Heart left ventricle (tissue), 16 donors: ENCODE data around the gene PTPN21. TPM values are rescaled to one million over a fixed set of nuclear protein-coding genes. Genes with fewer than 3 reads are reported as not detected.
A peak's percentile ranks its signal among the peaks of the same experiment; 100 is the strongest.

Experiments
- ATAC-seq, 4 donors: fragments of 200-7000 bp; cut with Tn5 transposase; one replicate each; pipeline ENCODE4 v1.9.1; 2020 to 2022; ENCODE audit warnings: moderate library complexity in 4 of 4, mild to moderate bottlenecking in 3 of 4, moderate number of reproducible peaks in 1 of 4
- DNase-seq, 5 donors: peaks; one replicate each; pipeline ENCODE4 v3.0.0-alpha.2; 2020
- H3K27ac ChIP-seq, 12 donors: fragments of 200-600 bp; sonication (generic) in 4 of 12; one replicate each; pipeline versions ENCODE4 v1.5.0 to v1.8.0; 2016 to 2022; ENCODE audit warnings: mild to moderate bottlenecking in 2 of 12
- H3K27me3 ChIP-seq, 9 donors: fragments of 200-600 bp; sonication (generic) in 2 of 9; one replicate each; pipeline versions ENCODE4 v1.5.1 to v1.8.0; 2016 to 2022; ENCODE audit warnings: mild to moderate bottlenecking in 3 of 9
- H3K36me3 ChIP-seq, 9 donors: fragments of 200-600 bp; sonication (generic) in 2 of 9; one replicate each; pipeline versions ENCODE4 v1.5.0 to v1.8.0; 2018 to 2022; ENCODE audit warnings: mild to moderate bottlenecking in 2 of 9
- H3K4me1 ChIP-seq, 12 donors: fragments of 200-600 bp; sonication (generic) in 4 of 12; one replicate each; pipeline versions ENCODE4 v1.5.0 to v1.8.0; 2016 to 2022; ENCODE audit warnings: mild to moderate bottlenecking in 3 of 12
- H3K4me3 ChIP-seq, 12 donors: fragments of 200-600 bp; sonication (generic) in 4 of 12; one replicate each; pipeline versions ENCODE4 v1.5.0 to v1.8.0; 2017 to 2022; ENCODE audit warnings: mild to moderate bottlenecking in 9 of 12, moderate library complexity in 4 of 12
- H3K9me3 ChIP-seq, 12 donors: fragments of 200-600 bp; sonication (generic) in 4 of 12; one replicate each; pipeline versions ENCODE4 v1.5.0 to v1.8.0; 2016 to 2022; ENCODE audit warnings: mild to moderate bottlenecking in 1 of 12
- POLR2A ChIP-seq, 2 donors: fragments of 450-650 bp; IDR thresholded peaks; one replicate each; pipeline ENCODE4 v1.6.1; 2017; ENCODE audit warnings: antibody characterized with exemption in 2 of 2, mild to moderate bottlenecking in 2 of 2, moderate library complexity in 2 of 2
- WGBS, 4 donors: extraction: QIAGEN DNeasy Blood & Tissue Kit in 2 of 4; methylation state at CpG; one replicate each; pipeline versions ENCODE4 v1.1.5 to v1.1.7; 2013 to 2018; 5-methylcytosine and 5-hydroxymethylcytosine counted together
- intact Hi-C, 10 donors: fragments of 100-400 bp; cut with DNase I; formaldehyde crosslinking; loops; one replicate each; pipeline versions ENCODE4 v1.11.1 to v1.14.2; 2022
- polyA plus RNA-seq, 2 donors: library from polyadenylated mRNA; stranded (reverse); fragments of 200-250 nt; gene quantifications; one replicate each; pipeline ENCODE4 v1.2.3, GENCODE V29; 2013
- total RNA-seq, 9 donors: library from RNA; depleted of rRNA in 2 of 9; stranded (reverse); fragments of >200 nt in 2 of 9; fragmentation: NEBNext Ultra II Directional in 3 of 9; extraction: Animal tissue kit (Norgen Biotek cat#: 25700) in 3 of 9; gene quantifications; one replicate each; pipeline versions ENCODE4 v1.1.0 to v1.2.4, GENCODE V29; 2016 to 2023
- TF ChIP-seq, protein P1 (sequence below), 12 donors: fragments of 200-600 bp; sonication (generic) in 4 of 12; IDR thresholded peaks; one replicate each; pipeline versions ENCODE4 v1.5.0 to v1.8.0; 2018 to 2022; ENCODE audit warnings: antibody characterized with exemption in 12 of 12, mild to moderate bottlenecking in 5 of 12
- donor health status: ischemic (EF 13 %, LVEDD 7.1; RV severe dilation, severe dysfunction).
- donor health status: healthy with polysubstance abuse.
- donor health status: DM: no; HTN: yes; CAD: no.
- donor health status: DM: no; HTN: no; CAD: no.
- donor health status: ischemic (EF 25% LVEDD 6.9; RV normal size, moderate dysfunction).
- donor health status: ischemic (EF 25% LVEDD 5.7; RV mildly dilated, moderate dysfunction).
- donor health status: healthy.
- donor health status: DM: yes; HTN: yes; CAD: no.
- donor health status: ischemic (EF 35%, LVEDD 5.7; RV mildly dilated, moderate dysfunction).
- donor health status: nonischemic (EF 11% LVEDD 7.7; RV severe dilation, severe dysfunction).
- donor health status: DM: yes; HTN: yes; CAD: no.
- donor health status: PGD.
- donor health status: ischemic (EF 29% LVEDD 5.4; RV normal size, mild dysfunction).
- donor health status: nonischemic (EF 23%, LVEDD 6.1; RV moderate dilation, normal function).

Gene PTPN21
- total and polyA plus RNA-seq, 11 donors, result 9.4 to 68.3 (median 24.8) TPM

GRCh38 chr14:88556581-88556980 is 1.8 kb upstream of the PTPN21 start:
- intact Hi-C loops, result loop anchor here in 3 of 10 donors (5.0 to 10.0 kb wide), 4 partner anchors 64 to 612 kb away; partner anchors contain the start of genes SPATA7 (in 2 of the 3) and GALC (in 1 of the 3)
- H3K27me3 ChIP-seq, result peaks cover 0 to 56% (median 0%) of the 10 kb centered on the region in 9 donors
- H3K4me3 ChIP-seq, result no peak overlapping the region
- H3K27ac ChIP-seq, result peak overlapping the region in 4 of 12 donors; percentile 9 to 50 (median 34)
- 32 to 41% (median 37%) methylated on average over 3 of the region's 3 CpGs for WGBS, 4 donors
- TF ChIP-seq, protein P1, sequence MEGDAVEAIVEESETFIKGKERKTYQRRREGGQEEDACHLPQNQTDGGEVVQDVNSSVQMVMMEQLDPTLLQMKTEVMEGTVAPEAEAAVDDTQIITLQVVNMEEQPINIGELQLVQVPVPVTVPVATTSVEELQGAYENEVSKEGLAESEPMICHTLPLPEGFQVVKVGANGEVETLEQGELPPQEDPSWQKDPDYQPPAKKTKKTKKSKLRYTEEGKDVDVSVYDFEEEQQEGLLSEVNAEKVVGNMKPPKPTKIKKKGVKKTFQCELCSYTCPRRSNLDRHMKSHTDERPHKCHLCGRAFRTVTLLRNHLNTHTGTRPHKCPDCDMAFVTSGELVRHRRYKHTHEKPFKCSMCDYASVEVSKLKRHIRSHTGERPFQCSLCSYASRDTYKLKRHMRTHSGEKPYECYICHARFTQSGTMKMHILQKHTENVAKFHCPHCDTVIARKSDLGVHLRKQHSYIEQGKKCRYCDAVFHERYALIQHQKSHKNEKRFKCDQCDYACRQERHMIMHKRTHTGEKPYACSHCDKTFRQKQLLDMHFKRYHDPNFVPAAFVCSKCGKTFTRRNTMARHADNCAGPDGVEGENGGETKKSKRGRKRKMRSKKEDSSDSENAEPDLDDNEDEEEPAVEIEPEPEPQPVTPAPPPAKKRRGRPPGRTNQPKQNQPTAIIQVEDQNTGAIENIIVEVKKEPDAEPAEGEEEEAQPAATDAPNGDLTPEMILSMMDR (IDR thresholded peaks at IDR 0.05), result no peak
- no peak for TF ChIP-seq POLR2A (IDR thresholded peaks at IDR 0.05)
- ATAC-seq (no peak), DNase-seq (no peak)
- H3K9me3 ChIP-seq, result no peaks in the 10 kb centered on the region
- no peaks in the 10 kb centered on the region for H3K36me3 ChIP-seq
- H3K4me1 ChIP-seq, result peaks cover 11 to 40% (median 30%) of the 10 kb centered on the region in 12 donors

- Histone ChIP-seq H3K27ac (peak overlapping the region; percentile 81 to 96 (median 92)), H3K4me1 (peaks cover 11 to 58% (median 43%) of the 10 kb centered on the region in 12 donors), H3K27me3 (peaks cover 0 to 65% (median 0%) of the 10 kb centered on the region in 9 donors), H3K9me3 (no peaks in the 10 kb centered on the region), H3K36me3 (peaks cover 0 to 17% (median 8%) of the 10 kb centered on the region in 9 donors), H3K4me3 (peak overlapping the region; percentile 52 to 95 (median 81))
- 1 to 2% (median 1%) methylated on average over 19 of the region's 19 CpGs for WGBS, 4 donors
- DNase-seq (peak in 1 of 5 donors; percentile 13), ATAC-seq (no peak)
- intact Hi-C loops, result loop anchor here in 5 of 10 donors (2.0 to 10.0 kb wide), 4 partner anchors 61 to 609 kb away; partner anchors contain the start of genes SPATA7 (in 2 of the 5) and GALC (in 1 of the 5)
- no peak for TF ChIP-seq POLR2A (IDR thresholded peaks at IDR 0.05)
- TF ChIP-seq, protein P1 (IDR thresholded peaks at IDR 0.05), result no peak
Observed at GRCh38 chr14:88553886-88554456, 836 bp downstream of the PTPN21 start.

- H3K36me3 ChIP-seq, result peaks cover 0 to 27% (median 16%) of the 10 kb centered on the region in 9 donors
- TF ChIP-seq POLR2A (IDR thresholded peaks at IDR 0.05), result no peak
- TF ChIP-seq, protein P1 (IDR thresholded peaks at IDR 0.05), result no peak
- H3K4me3 ChIP-seq, result peak overlapping the region in 8 of 12 donors; percentile 69 to 91 (median 82)
- H3K27me3 ChIP-seq, result peaks cover 0 to 65% (median 0%) of the 10 kb centered on the region in 9 donors
- ATAC-seq (no peak), DNase-seq (no peak)
- H3K4me1 ChIP-seq, result peaks cover 11 to 67% (median 48%) of the 10 kb centered on the region in 12 donors
- intact Hi-C loops, result loop anchor here in 4 of 10 donors (2.0 to 10.0 kb wide), 4 partner anchors 60 to 608 kb away; partner anchors contain the start of genes SPATA7 (in 2 of the 4) and GALC (in 1 of the 4)
- no peaks in the 10 kb centered on the region for H3K9me3 ChIP-seq
- H3K27ac ChIP-seq, result peak overlapping the region in 4 of 12 donors; percentile 77 to 95 (median 88)
- WGBS, 4 donors, result 34 to 61% (median 57%) methylated on average over 2 of the region's 2 CpGs
Observed at GRCh38 chr14:88552876-88553275, 1.9 kb downstream of the PTPN21 start.

DNA sequence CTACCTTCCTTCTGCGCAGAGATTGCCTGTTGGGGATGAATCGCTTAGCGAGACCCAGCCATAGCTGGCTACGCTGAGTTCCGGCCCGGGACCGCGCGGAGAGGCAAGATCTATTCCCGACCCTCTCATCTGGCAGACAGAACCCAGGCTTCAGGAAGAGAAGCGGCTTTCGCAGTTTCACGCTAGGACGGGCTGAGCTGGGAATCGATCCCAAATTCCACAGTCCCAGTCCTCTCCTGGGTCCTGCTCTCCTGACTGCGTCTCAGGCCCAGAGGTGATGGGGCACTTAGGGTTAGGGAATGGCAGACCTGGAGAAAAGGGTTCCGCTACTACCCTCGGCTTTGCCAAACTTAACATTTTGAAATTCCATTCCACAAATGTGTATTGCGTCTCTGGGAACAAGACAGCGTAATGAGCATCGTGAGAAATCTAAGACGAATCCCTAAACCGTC is 2.8 kb downstream of the PTPN21 start:
- Histone ChIP-seq H3K27me3 (peaks cover 0 to 60% (median 0%) of the 10 kb centered on the region in 9 donors), H3K4me3 (peak overlapping the region; percentile 38 to 91 (median 74)), H3K9me3 (no peaks in the 10 kb centered on the region), H3K4me1 (peaks cover 11 to 73% (median 48%) of the 10 kb centered on the region in 12 donors), H3K36me3 (peaks cover 0 to 35% (median 16%) of the 10 kb centered on the region in 9 donors), H3K27ac (peak overlapping the region in 11 of 12 donors; percentile 54 to 85 (median 77))
- ATAC-seq (peak; percentile 8 to 36 (median 24)), DNase-seq (peak in 2 of 5 donors; percentile 38 to 42)
- no peak for TF ChIP-seq POLR2A (IDR thresholded peaks at IDR 0.05)
- TF ChIP-seq, protein P1 (IDR thresholded peaks at IDR 0.05), result no peak
- intact Hi-C loops, result loop anchor here in 5 of 10 donors (2.0 to 10.0 kb wide), 4 partner anchors 59 to 607 kb away; partner anchors contain the start of genes SPATA7 (in 2 of the 5) and GALC (in 1 of the 5)
- WGBS, 4 donors, result 1 to 3% (median 2%) methylated on average over 19 to 23 of the region's 23 CpGs
